Measurements from ENCODE around the gene ALX4. TPM values are rescaled to one million over a fixed set of nuclear protein-coding genes. Genes with fewer than 3 reads are reported as not detected.

ALX4 gene
- total RNA-seq, 1 donor from 2014 or later, result not detected

GRCh38 chr11:44332665-44333064, 22.7 kb upstream of the ALX4 start:
- intact Hi-C loops (cut with DNase I), result no loop called here

GRCh38 chr11:44329472-44330230, 19.7 kb upstream of the ALX4 start:
- Histone ChIP-seq H3K27me3 (no peaks in the 10 kb centered on the region), H3K4me3 (no peak overlapping the region), H3K4me1 (no peaks in the 10 kb centered on the region), H3K27ac (no peak overlapping the region), H3K9me3 (no peaks in the 10 kb centered on the region), H3K36me3 (no peaks in the 10 kb centered on the region)
- TF ChIP-seq CTCF (IDR thresholded peaks at IDR 0.05) (no peak), POLR2A (IDR thresholded peaks at IDR 0.05) (no peak), POLR2AphosphoS5 (IDR thresholded peaks at IDR 0.05; ENCODE audit: insufficient read depth in 1 of 2, low read depth in 1 of 2) (no peak)
- intact Hi-C loops (cut with DNase I), result no loop called here
- DNase-seq (ENCODE audit: extremely low spot score in 2 of 2), result no peak

More at GRCh38 chr11:44332665-44333064, 22.7 kb upstream of the ALX4 start:
- H3K27me3 ChIP-seq, result no peaks in the 10 kb centered on the region
- no peaks in the 10 kb centered on the region for H3K36me3 ChIP-seq
- no peak overlapping the region for H3K4me3 ChIP-seq
- TF ChIP-seq POLR2A (IDR thresholded peaks at IDR 0.05) (no peak), CTCF (IDR thresholded peaks at IDR 0.05) (no peak), POLR2AphosphoS5 (IDR thresholded peaks at IDR 0.05; ENCODE audit: insufficient read depth in 1 of 2, low read depth in 1 of 2) (no peak)
- no peak for DNase-seq (ENCODE audit: extremely low spot score in 2 of 2)
- H3K4me1 ChIP-seq, result no peaks in the 10 kb centered on the region
- H3K27ac ChIP-seq, result no peak overlapping the region
- no peaks in the 10 kb centered on the region for H3K9me3 ChIP-seq

DNA sequence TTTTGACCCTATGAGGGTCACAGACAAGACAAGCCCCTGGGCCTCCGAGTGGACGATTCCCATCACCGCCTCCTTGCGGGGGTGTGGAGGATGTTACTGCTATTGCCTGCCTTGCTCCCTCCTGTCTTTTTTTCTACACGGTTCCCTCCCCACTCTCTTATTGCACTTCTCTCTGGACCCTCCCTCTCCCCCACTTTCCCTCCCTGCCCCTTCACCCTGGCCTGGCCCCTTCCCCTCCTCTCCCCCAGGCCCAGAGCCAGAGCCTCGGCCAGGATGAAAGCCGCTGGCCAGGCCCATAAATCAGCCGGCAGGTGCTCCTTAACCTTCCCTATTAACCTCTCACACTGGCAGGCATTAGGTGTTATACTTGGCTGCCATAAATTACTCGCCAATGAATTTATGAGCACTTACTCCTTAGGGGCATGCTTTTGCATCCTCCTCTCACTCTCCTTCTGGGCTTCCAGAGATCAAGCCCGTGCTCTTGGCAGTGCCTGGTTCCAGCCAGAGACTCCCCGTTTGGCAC, 18.3 kb upstream of the ALX4 start:
- intact Hi-C loops (cut with DNase I), result no loop called here
- no peak for DNase-seq (ENCODE audit: extremely low spot score in 2 of 2)
- TF ChIP-seq POLR2A (IDR thresholded peaks at IDR 0.05) (no peak), CTCF (IDR thresholded peaks at IDR 0.05) (no peak), POLR2AphosphoS5 (IDR thresholded peaks at IDR 0.05; ENCODE audit: insufficient read depth in 1 of 2, low read depth in 1 of 2) (no peak)
- Histone ChIP-seq H3K36me3 (no peaks in the 10 kb centered on the region), H3K4me1 (no peaks in the 10 kb centered on the region), H3K4me3 (no peak overlapping the region), H3K27me3 (peaks cover 8% of the 10 kb centered on the region), H3K9me3 (no peaks in the 10 kb centered on the region), H3K27ac (no peak overlapping the region)

- H3K36me3 ChIP-seq, result no peaks in the 10 kb centered on the region
- H3K4me1 ChIP-seq, result no peaks in the 10 kb centered on the region
- intact Hi-C loops (cut with DNase I), result no loop called here
- peaks cover 8% of the 10 kb centered on the region for H3K27me3 ChIP-seq
- no peak for DNase-seq (ENCODE audit: extremely low spot score in 2 of 2)
- no peak for TF ChIP-seq POLR2A (IDR thresholded peaks at IDR 0.05)
- no peak for TF ChIP-seq POLR2AphosphoS5 (IDR thresholded peaks at IDR 0.05; ENCODE audit: insufficient read depth in 1 of 2, low read depth in 1 of 2)
- no peak for TF ChIP-seq CTCF (IDR thresholded peaks at IDR 0.05)
- no peak overlapping the region for H3K4me3 ChIP-seq
- no peak overlapping the region for H3K27ac ChIP-seq
- no peaks in the 10 kb centered on the region for H3K9me3 ChIP-seq
These were observed 17.8 kb upstream of the ALX4 start for GRCh38 chr11:44327730-44328129.
